Stimulated activated effector memory CD8-positive, alpha-beta T cell treated with anti-CD3 and anti-CD28 coated beads, Interleukin-12 subunit alpha, Interleukin-12 subunit beta, amount 100 ng/mL, for 72 hours (primary cell): Measurements from ENCODE around the gene BCCIP.

Source experiments
- ATAC-seq: fragments of 150-1000 bp; cut with Tn5 transposase; 2 replicates; pipeline ENCODE4 v1.10.0; 2021
- DNase-seq, 2 donors: peaks; one replicate each; pipeline ENCODE4 v3.0.0; 2021 to 2022; ENCODE audit warnings: low spot score in 2 of 2
- H3K27ac Mint-ChIP-seq: one replicate; pipeline ENCODE4 v1.8.0; 2022; ENCODE audit warnings: mild to moderate bottlenecking, mixed read lengths
- H3K36me3 Mint-ChIP-seq: one replicate; pipeline ENCODE4 v1.8.0; 2022; ENCODE audit warnings: mild to moderate bottlenecking, mixed read lengths
- H3K4me1 Mint-ChIP-seq: one replicate; pipeline ENCODE4 v1.8.0; 2022; ENCODE audit warnings: mixed read lengths
- H3K4me3 Mint-ChIP-seq: one replicate; pipeline ENCODE4 v1.8.0; 2022; ENCODE audit warnings: mild to moderate bottlenecking, mixed read lengths
- H3K9me3 Mint-ChIP-seq: one replicate; pipeline ENCODE4 v1.8.0; 2022; ENCODE audit warnings: mixed read lengths

The BCCIP gene

DNA sequence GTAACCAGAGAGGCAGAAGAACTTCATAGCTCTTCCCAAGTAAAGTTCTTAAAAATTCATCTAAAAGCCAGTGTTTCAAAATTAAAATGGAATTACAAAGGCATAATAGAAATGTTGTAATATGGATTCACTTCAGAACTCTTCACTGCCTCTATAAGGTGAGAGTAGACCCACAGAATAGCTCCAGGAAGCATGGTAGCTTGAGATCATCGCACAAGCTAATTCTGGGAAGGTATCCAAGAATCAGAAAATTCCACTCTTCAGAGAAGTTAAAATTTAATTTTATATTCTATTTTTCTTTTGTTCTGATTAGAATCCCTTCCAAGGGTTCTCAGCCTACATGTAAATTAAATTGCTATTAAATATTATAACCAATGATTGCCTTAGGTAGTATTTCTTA, 59.2 kb downstream of the BCCIP start:
- ATAC-seq = no peak

DNA sequence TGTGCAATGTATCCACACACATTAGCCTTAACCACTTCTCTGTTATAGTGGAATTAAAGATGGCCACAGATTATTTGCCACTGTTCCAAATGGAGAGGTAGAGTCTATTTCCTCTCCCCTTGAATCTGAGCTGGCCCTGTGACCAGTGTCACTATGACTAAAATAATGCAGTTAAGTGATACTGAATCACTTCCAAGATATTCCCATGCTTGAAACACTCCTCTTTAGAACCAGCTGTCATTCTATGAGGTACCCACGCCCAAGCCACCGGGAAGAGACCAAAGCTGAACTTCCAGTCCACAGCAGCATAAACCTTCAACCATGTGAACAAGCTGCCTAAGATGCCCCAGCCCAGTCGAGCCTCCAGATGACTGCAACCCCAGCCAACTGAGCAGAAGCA, 59.9 kb downstream of the BCCIP start:
- Mint-ChIP-seq H3K36me3 (peaks cover 13% of the 10 kb centered on the region), H3K27ac (no peak overlapping the region), H3K9me3 (no peaks in the 10 kb centered on the region), H3K4me3 (no peak overlapping the region), H3K4me1 (no peaks in the 10 kb centered on the region)
- no peak for DNase-seq
- no peak for ATAC-seq

More for the DNA sequence above, 59.2 kb downstream of the BCCIP start:
- peaks cover 13% of the 10 kb centered on the region for H3K36me3 Mint-ChIP-seq
- H3K4me1 Mint-ChIP-seq = no peaks in the 10 kb centered on the region
- no peak overlapping the region for H3K27ac Mint-ChIP-seq
- H3K4me3 Mint-ChIP-seq = no peak overlapping the region
- no peaks in the 10 kb centered on the region for H3K9me3 Mint-ChIP-seq
- no peak for DNase-seq
